T-helper 17 cell (primary cell): ENCODE measurements around the gene GRID2. TPM values are rescaled to one million over a fixed set of nuclear protein-coding genes. Genes with fewer than 3 reads are reported as not detected.
"Not testable (repeated sequence)": the region's sequence is repeated elsewhere in the genome, so short reads cannot be mapped to it uniquely, and the experiment has no call there.

Experiments
- ATAC-seq: fragments of 150-1000 bp; cut with Tn5 transposase; 2 replicates; pipeline ENCODE4 v1.10.0; 2021; ENCODE audit warnings: mild to moderate bottlenecking, moderate library complexity
- DNase-seq, 3 donors: peaks; one replicate each; pipeline versions ENCODE4 v3.0.0 to v3.0.0-alpha.2; 2020 to 2021
- H3K9me3 ChIP-seq: one replicate; pipeline ENCODE4 v1.7.0; 2013; ENCODE audit warnings: low read length, mild to moderate bottlenecking; ENCODE audit not compliant: control insufficient read depth, poor library complexity, severe bottlenecking
- H3K27ac Mint-ChIP-seq: one replicate; pipeline ENCODE4 v1.8.0; 2022; ENCODE audit warnings: mild to moderate bottlenecking, moderate library complexity, mixed read lengths
- H3K27me3 Mint-ChIP-seq: one replicate; pipeline ENCODE4 v1.8.0; 2022; ENCODE audit warnings: mixed read lengths
- H3K36me3 Mint-ChIP-seq: one replicate; pipeline ENCODE4 v1.8.0; 2022; ENCODE audit warnings: low read depth, mixed read lengths
- H3K4me1 Mint-ChIP-seq: one replicate; pipeline ENCODE4 v1.8.0; 2022; ENCODE audit warnings: mild to moderate bottlenecking, mixed read lengths
- H3K4me3 Mint-ChIP-seq: one replicate; pipeline ENCODE4 v1.8.0; 2022; ENCODE audit warnings: mild to moderate bottlenecking, moderate library complexity, mixed read lengths
- total RNA-seq, 4 donors: library from RNA in 2 of 4; stranded (reverse) in 2 of 4; gene quantifications; one replicate each; pipeline ENCODE4 v1.2.3 and lab custom pipeline; 2022 to 2026

Gene GRID2
- total RNA-seq, 2 donors from 2014 or later = not detected

- DNase-seq = no peak
- Mint-ChIP-seq H3K4me1 (no peaks in the 10 kb centered on the region), H3K36me3 (no peaks in the 10 kb centered on the region), H3K4me3 (no peak overlapping the region), H3K27ac (no peak overlapping the region), H3K27me3 (no peaks in the 10 kb centered on the region)
- ATAC-seq = no peak
- no peaks in the 10 kb centered on the region for H3K9me3 ChIP-seq
Observed at GRCh38 chr4:93346840-93347239, 1043.1 kb downstream of the GRID2 start.

DNA sequence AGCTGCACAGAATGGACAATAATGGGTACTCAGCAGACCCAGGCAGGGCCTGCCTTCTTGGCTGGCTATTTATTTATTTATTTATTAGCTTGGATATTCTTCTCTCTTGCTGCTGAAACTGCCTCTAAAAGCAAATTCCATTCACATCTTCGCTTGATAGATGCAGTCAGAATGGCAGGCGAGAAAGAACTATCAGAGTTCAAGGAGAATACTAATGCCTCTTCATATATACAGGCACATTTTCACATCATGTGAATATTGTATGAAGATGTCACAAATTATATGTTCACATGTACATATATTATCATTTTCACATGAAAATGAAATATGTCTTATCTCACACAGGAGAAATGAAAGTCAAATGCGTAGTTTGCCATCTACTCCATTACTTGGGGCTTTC is 1045.1 kb downstream of the GRID2 start:
- DNase-seq (no peak), ATAC-seq (no peak)
- Mint-ChIP-seq H3K27me3 (no peaks in the 10 kb centered on the region), H3K36me3 (no peaks in the 10 kb centered on the region), H3K4me1 (no peaks in the 10 kb centered on the region), H3K27ac (no peak overlapping the region), H3K4me3 (no peak overlapping the region)
- H3K9me3 ChIP-seq = no peaks in the 10 kb centered on the region

DNA sequence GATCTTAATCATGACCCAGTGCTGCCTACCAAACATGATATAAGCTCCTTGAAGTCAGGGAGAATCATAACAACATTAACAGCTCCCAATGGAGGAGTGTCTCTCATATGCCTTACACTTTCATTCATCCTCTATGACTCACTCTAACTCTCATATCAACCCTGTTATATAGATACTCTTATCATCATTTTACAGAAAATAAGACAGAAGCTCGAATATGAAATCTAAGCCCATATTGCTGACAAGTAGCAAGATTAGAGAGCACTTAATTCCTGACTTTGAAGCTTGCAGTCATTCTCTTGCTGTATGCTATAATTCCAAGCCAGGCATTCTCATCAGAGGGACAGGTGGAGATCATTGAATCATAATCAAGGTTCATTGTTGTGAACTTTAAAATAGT is 1048.1 kb downstream of the GRID2 start:
- no peaks in the 10 kb centered on the region for H3K27me3 Mint-ChIP-seq
- no peaks in the 10 kb centered on the region for H3K4me1 Mint-ChIP-seq
- ATAC-seq (no peak), DNase-seq (no peak)
- no peak overlapping the region for H3K4me3 Mint-ChIP-seq
- H3K27ac Mint-ChIP-seq = no peak overlapping the region
- no peaks in the 10 kb centered on the region for H3K36me3 Mint-ChIP-seq
- no peaks in the 10 kb centered on the region for H3K9me3 ChIP-seq

- Mint-ChIP-seq H3K4me1 (no peaks in the 10 kb centered on the region), H3K36me3 (no peaks in the 10 kb centered on the region), H3K27ac (no peak overlapping the region), H3K4me3 (no peak overlapping the region), H3K27me3 (no peaks in the 10 kb centered on the region)
- ATAC-seq (no peak), DNase-seq (no peak)
- H3K9me3 ChIP-seq = no peaks in the 10 kb centered on the region
Observed at GRCh38 chr4:93355411-93355810, 1051.6 kb downstream of the GRID2 start.

DNA sequence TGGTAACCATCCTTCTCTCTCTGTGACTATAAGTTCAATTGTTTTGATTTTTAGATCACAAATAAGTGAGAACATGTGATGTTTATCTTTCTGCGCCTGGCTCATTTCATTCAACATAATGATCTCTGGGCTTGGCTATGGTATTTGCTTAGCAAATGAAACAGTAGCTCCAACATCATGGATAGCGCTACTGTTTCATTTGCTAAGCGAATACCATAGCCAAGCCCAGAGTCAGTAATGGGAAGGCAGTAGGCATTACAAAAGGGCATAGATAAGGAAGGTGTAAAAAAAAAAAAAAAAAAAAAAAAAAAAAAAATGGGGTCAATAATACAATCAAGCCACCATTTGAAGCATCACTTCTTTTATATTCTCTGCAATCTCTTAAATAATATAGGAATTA is 1055.8 kb downstream of the GRID2 start:
- DNase-seq = no peak
- Mint-ChIP-seq H3K4me1 (no peaks in the 10 kb centered on the region), H3K4me3 (no peak overlapping the region), H3K27ac (no peak overlapping the region), H3K36me3 (no peaks in the 10 kb centered on the region), H3K27me3 (no peaks in the 10 kb centered on the region)
- ATAC-seq = no peak
- no peaks in the 10 kb centered on the region for H3K9me3 ChIP-seq

DNA sequence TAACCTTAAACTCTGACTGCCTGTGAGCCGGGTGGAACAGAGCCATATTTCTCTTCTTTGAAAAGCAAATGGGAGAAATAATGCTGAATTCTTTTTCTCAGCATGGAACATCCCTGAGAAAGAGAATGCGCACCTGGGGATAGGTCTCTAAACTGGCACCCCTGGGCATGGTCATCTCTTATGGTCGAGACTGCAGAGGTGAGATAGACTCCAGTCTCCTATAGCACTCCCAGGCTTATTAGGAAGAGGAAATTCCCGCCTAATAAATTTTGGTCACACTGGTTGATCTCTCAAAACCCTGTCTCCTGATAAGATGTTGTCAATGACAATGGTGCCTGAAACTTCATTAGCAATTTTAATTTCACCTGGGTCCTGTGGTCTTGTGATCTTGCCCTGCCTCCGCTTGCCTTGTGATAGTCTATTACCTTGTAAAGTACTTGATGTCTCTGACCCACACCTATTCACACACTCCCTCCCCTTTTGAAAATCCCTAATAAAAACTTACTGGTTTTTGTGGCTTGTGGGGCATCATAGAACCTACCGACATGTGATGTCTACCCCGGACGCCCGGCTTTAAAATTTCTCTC is 1062.5 kb downstream of the GRID2 start:
- not testable (repeated sequence) for H3K36me3 Mint-ChIP-seq, H3K4me1 Mint-ChIP-seq, DNase-seq, ATAC-seq, H3K9me3 ChIP-seq, H3K27ac Mint-ChIP-seq, H3K4me3 Mint-ChIP-seq, H3K27me3 Mint-ChIP-seq

GRCh38 chr4:93368968-93369367 is 1065.2 kb downstream of the GRID2 start:
- Mint-ChIP-seq H3K4me3 (no peak overlapping the region), H3K4me1 (no peaks in the 10 kb centered on the region), H3K36me3 (no peaks in the 10 kb centered on the region), H3K27me3 (no peaks in the 10 kb centered on the region), H3K27ac (no peak overlapping the region)
- DNase-seq (no peak), ATAC-seq (no peak)
- H3K9me3 ChIP-seq = no peaks in the 10 kb centered on the region

GRCh38 chr4:93370256-93370655 is 1066.5 kb downstream of the GRID2 start:
- H3K9me3 ChIP-seq = no peaks in the 10 kb centered on the region
- Mint-ChIP-seq H3K36me3 (no peaks in the 10 kb centered on the region), H3K27ac (no peak overlapping the region), H3K4me1 (no peaks in the 10 kb centered on the region), H3K4me3 (no peak overlapping the region), H3K27me3 (no peaks in the 10 kb centered on the region)
- no peak for ATAC-seq
- DNase-seq = no peak

DNA sequence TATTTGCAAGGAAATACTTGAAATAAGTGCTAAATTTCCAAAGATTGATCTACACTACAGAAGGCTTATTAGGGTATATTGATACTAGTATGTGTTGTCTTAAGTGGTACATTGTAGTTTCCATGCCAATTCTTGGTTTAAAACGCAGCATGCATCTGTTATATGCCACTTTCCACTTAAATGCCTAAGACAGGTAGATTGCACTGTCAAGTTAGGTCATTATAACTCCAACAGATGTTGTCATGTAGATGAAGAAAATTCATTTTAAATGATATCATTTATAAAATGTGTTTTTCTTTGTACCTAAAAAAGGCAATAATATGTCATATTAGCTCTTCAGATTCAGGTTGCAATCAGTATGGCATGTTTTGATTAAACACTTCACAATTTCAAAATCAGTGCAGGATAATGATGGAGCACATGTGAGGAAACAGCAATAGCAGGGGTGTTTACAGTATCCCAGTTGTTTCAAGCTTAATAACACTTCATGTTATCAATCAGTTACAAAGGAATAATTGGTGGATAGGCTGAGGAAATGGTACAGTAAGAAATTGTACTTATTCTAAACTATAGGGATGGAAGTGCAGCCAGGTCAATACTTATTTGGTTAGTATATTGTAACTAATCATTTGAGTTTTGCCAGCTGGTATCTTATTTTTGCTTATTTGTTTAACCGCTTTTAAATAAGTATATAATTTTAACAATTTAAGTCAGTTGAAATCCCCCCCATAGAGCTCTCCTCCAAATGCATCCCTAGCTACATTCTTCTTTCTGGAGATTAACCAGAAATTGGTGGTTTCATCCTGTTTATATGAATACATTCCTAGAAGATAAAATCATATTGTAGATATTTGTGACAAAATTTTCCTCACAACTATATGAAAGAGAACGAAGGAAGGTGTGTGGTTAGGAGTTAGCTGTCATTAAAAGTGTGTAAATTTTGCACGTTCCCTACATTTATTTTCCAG is 1070.4 kb downstream of the GRID2 start:
- H3K9me3 ChIP-seq = no peaks in the 10 kb centered on the region
- Mint-ChIP-seq H3K27ac (no peak overlapping the region), H3K4me1 (no peaks in the 10 kb centered on the region), H3K4me3 (no peak overlapping the region), H3K27me3 (no peaks in the 10 kb centered on the region), H3K36me3 (no peaks in the 10 kb centered on the region)
- DNase-seq (no peak), ATAC-seq (no peak)

GRCh38 chr4:93384241-93384640 is 1080.5 kb downstream of the GRID2 start:
- Mint-ChIP-seq H3K4me1 (no peaks in the 10 kb centered on the region), H3K36me3 (no peaks in the 10 kb centered on the region), H3K27me3 (no peaks in the 10 kb centered on the region), H3K4me3 (no peak overlapping the region), H3K27ac (no peak overlapping the region)
- H3K9me3 ChIP-seq = no peaks in the 10 kb centered on the region
- DNase-seq = no peak
- ATAC-seq = no peak

GRCh38 chr4:93384887-93385286 is 1081.1 kb downstream of the GRID2 start:
- H3K9me3 ChIP-seq = no peaks in the 10 kb centered on the region
- H3K27me3 Mint-ChIP-seq = no peaks in the 10 kb centered on the region
- ATAC-seq (no peak), DNase-seq (no peak)
- H3K27ac Mint-ChIP-seq = no peak overlapping the region
- no peak overlapping the region for H3K4me3 Mint-ChIP-seq
- H3K4me1 Mint-ChIP-seq = no peaks in the 10 kb centered on the region
- H3K36me3 Mint-ChIP-seq = no peaks in the 10 kb centered on the region

DNA sequence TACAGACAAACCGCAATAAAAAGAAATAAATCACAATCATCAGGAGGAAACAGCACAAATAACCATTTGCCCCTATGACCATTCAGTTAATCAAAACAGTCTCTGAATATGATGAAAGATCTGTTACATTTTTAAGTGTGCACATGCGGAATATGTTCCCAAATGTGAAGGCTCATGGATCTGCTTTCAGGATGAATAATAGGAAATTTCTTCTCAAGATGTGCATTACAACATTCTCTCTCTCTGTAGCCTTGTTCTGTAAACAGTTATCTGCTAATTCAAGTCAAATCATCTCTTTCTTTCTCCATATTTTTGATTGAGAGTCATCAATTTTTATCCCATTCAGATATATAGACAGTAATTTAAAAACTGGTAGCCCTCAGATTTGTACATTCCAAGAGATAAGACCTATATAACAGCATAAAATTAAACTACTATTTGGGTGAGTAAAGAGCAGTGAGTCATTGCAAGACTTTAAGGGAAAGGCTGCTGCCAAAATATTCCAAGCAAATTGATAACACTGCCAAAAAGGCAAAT is 1090.8 kb downstream of the GRID2 start:
- ATAC-seq = no peak
- no peaks in the 10 kb centered on the region for H3K9me3 ChIP-seq
- no peak overlapping the region for H3K4me3 Mint-ChIP-seq
- H3K27ac Mint-ChIP-seq = no peak overlapping the region
- no peaks in the 10 kb centered on the region for H3K27me3 Mint-ChIP-seq
- DNase-seq = no peak
- H3K4me1 Mint-ChIP-seq = no peaks in the 10 kb centered on the region
- no peaks in the 10 kb centered on the region for H3K36me3 Mint-ChIP-seq

DNA sequence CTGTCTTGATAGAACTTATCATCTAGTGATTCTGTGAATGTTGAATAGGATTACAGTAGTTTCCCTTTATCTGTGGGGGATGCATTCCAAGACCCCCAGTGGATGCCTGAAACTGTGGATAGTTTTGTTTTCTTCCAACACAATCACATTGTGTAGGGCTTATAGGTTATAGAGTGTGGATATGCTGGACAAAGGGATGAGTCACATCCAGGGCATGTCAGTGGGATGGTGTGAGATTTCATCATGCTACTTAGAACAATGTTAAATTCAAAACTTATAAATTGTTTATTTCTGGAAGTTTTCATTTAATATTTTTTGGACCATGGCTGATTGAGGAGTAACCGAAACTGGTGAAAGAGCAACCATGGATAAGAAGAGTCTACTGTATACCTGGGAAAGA is 1092.5 kb downstream of the GRID2 start:
- ATAC-seq = no peak
- no peaks in the 10 kb centered on the region for H3K9me3 ChIP-seq
- Mint-ChIP-seq H3K27me3 (no peaks in the 10 kb centered on the region), H3K27ac (no peak overlapping the region), H3K36me3 (no peaks in the 10 kb centered on the region), H3K4me3 (no peak overlapping the region), H3K4me1 (no peaks in the 10 kb centered on the region)
- DNase-seq = no peak
